ENCODE data around the gene TH.

GRCh38 chr11:2208691-2209369 lies 37.2 kb upstream of the TH start:
- TF ChIP-seq EZH2 (IDR thresholded peaks at IDR 0.05; ENCODE audit: borderline replicate concordance, insufficient read depth, low read length, poor library complexity, severe bottlenecking): no peak
- no peak for TF ChIP-seq POLR2AphosphoS5 (IDR thresholded peaks at IDR 0.05)
- TF ChIP-seq MXI1 (conservative IDR thresholded peaks at IDR 0.05; ENCODE audit: poor library complexity, severe bottlenecking): no peak
